Hepatocyte (in vitro differentiated cells): ENCODE results near the gene AGBL4.

Experiments
- EZH2phosphoT487 ChIP-seq: fragments of 200-600 bp; sonication (generic); IDR thresholded peaks from one replicate; pipeline ENCODE4 v1.6.1; 2018; ENCODE audit warnings: antibody characterized with exemption, mild to moderate bottlenecking, low read depth, moderate library complexity; ENCODE audit not compliant: unreplicated experiment, severe bottlenecking
- TF ChIP-seq, protein P1 (sequence below): fragments of 200-600 bp; sonication (generic); IDR thresholded peaks from 2 replicates; pipeline ENCODE4 v1.5.1; 2016; ENCODE audit warnings: antibody characterized with exemption, mild to moderate bottlenecking; ENCODE audit not compliant: poor library complexity

DNA sequence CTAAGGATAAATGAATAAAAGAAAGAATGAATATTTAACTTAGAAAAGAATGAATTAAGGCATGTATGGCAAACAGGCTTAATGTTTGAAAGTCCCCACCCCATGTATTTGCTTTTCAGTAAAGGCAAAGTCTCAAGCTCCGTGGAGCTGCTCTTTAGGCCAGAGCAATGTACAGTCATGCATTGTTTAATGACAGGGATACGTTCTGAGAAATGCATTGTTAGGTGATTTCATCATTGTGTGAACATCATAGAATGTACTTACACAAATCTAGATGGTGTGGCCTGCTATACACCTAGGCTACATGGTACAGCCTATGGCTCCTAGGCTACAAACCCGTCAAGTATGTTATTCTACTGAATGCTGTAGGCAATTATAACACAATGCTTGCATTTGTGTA lies 1500.2 kb downstream of the AGBL4 start:
- TF ChIP-seq, protein P1, sequence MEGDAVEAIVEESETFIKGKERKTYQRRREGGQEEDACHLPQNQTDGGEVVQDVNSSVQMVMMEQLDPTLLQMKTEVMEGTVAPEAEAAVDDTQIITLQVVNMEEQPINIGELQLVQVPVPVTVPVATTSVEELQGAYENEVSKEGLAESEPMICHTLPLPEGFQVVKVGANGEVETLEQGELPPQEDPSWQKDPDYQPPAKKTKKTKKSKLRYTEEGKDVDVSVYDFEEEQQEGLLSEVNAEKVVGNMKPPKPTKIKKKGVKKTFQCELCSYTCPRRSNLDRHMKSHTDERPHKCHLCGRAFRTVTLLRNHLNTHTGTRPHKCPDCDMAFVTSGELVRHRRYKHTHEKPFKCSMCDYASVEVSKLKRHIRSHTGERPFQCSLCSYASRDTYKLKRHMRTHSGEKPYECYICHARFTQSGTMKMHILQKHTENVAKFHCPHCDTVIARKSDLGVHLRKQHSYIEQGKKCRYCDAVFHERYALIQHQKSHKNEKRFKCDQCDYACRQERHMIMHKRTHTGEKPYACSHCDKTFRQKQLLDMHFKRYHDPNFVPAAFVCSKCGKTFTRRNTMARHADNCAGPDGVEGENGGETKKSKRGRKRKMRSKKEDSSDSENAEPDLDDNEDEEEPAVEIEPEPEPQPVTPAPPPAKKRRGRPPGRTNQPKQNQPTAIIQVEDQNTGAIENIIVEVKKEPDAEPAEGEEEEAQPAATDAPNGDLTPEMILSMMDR: no peak
- TF ChIP-seq EZH2phosphoT487: no peak
